CD4-positive, alpha-beta T cell (primary cell): ENCODE results near the gene ST6GALNAC2. TPM values are rescaled to one million over a fixed set of nuclear protein-coding genes. Genes with fewer than 3 reads are reported as not detected.
A peak's percentile ranks its signal among the peaks of the same experiment; 100 is the strongest.

Experiments
- ATAC-seq: fragments of 200-7000 bp; cut with Tn5 transposase; one replicate; pipeline ENCODE4 v1.10.0; 2022; ENCODE audit warnings: mild to moderate bottlenecking; ENCODE audit not compliant: poor library complexity
- CTCF ChIA-PET: fragments of 350-600 bp; sonication (Branson Sonifier 250); formaldehyde crosslinking; loops from one replicate; lab custom pipeline; 2021; ENCODE audit warnings: antibody characterized with exemption, inconsistent platforms; lab: Charles Lee
- POLR2A ChIA-PET: fragments of 350-600 bp; sonication (Branson Sonifier 250); formaldehyde crosslinking; loops from one replicate; lab custom pipeline; 2021; ENCODE audit warnings: antibody characterized with exemption, inconsistent platforms; lab: Charles Lee
- DNase-seq, 14 experiments: peaks; one replicate each; pipeline ENCODE4 v3.0.0-alpha.2; 2013 to 2020; ENCODE audit warnings: mixed read lengths in 2 of 14
- H3K27ac ChIP-seq, 2 donors: one replicate each; pipeline versions ENCODE4 v1.5.1 to v1.7.0; 2013; ENCODE audit warnings: low read length in 2 of 2, low read depth in 1 of 2, mild to moderate bottlenecking in 1 of 2
- H3K27me3 ChIP-seq, 2 experiments: 1 replicate in 1 of 2; 2 replicates in 1 of 2; pipeline versions ENCODE4 v1.6.1 to v1.7.0; 2013; ENCODE audit warnings: low read length in 2 of 2, control low read depth in 1 of 2, mild to moderate bottlenecking in 1 of 2, moderate library complexity in 1 of 2; ENCODE audit not compliant: insufficient read depth in 2 of 2, control insufficient read depth in 1 of 2
- H3K36me3 ChIP-seq: one replicate; pipeline ENCODE4 v1.6.1; 2013; ENCODE audit warnings: low read length, control low read depth; ENCODE audit not compliant: insufficient read depth
- H3K4me1 ChIP-seq: one replicate; pipeline ENCODE4 v1.6.1; 2013; ENCODE audit warnings: low read length, control low read depth; ENCODE audit not compliant: insufficient read depth
- H3K4me3 ChIP-seq: one replicate; pipeline ENCODE4 v1.5.1; 2013; ENCODE audit warnings: mild to moderate bottlenecking, low read length, moderate library complexity
- H3K9me3 ChIP-seq, 2 experiments: 1 replicate in 1 of 2; 2 replicates in 1 of 2; pipeline versions ENCODE4 v1.6.1 to v1.7.0; 2013; ENCODE audit warnings: low read length in 2 of 2, mild to moderate bottlenecking in 2 of 2, control low read depth in 1 of 2, moderate library complexity in 1 of 2; ENCODE audit not compliant: control insufficient read depth in 1 of 2, insufficient read depth in 1 of 2
- H3K27ac Mint-ChIP-seq: one replicate; pipeline ENCODE4 v1.8.0; 2020; ENCODE audit warnings: mixed read lengths
- H3K27me3 Mint-ChIP-seq: one replicate; pipeline ENCODE4 v1.8.0; 2021; ENCODE audit warnings: mixed read lengths
- H3K36me3 Mint-ChIP-seq: one replicate; pipeline ENCODE4 v1.8.0; 2021; ENCODE audit warnings: low read depth, mixed read lengths
- H3K4me1 Mint-ChIP-seq: one replicate; pipeline ENCODE4 v1.8.0; 2021; ENCODE audit warnings: low read depth, mixed read lengths
- H3K4me3 Mint-ChIP-seq: one replicate; pipeline ENCODE4 v1.8.0; 2020; ENCODE audit warnings: mild to moderate bottlenecking, mixed read lengths
- H3K9me3 Mint-ChIP-seq: one replicate; pipeline ENCODE4 v1.8.0; 2020; ENCODE audit warnings: mixed read lengths
- intact Hi-C, 2 experiments: fragments of 100-400 bp; cut with DNase I in 1 of 2; cut with micrococcal nuclease in 1 of 2; formaldehyde crosslinking; loops; one replicate each; pipeline versions ENCODE4 v1.15.1 to v1.9.0; 2023 to 2025; cut with DNase I, micrococcal nuclease
- total RNA-seq, 174 experiments: library from RNA in 2 of 174; stranded (reverse) in 2 of 174; gene quantifications; one replicate each; pipeline ENCODE4 v1.2.3 and lab custom pipeline; 2021 to 2026
- TF ChIP-seq, protein P1 (sequence below): fragments of 200-600 bp; IDR thresholded peaks from one replicate; pipeline ENCODE4 v1.8.0; 2022; ENCODE audit warnings: antibody characterized with exemption, mild to moderate bottlenecking

Gene ST6GALNAC2
- total RNA-seq, 2 experiments from 2014 or later, result 0.49 to 1.2 TPM

DNA sequence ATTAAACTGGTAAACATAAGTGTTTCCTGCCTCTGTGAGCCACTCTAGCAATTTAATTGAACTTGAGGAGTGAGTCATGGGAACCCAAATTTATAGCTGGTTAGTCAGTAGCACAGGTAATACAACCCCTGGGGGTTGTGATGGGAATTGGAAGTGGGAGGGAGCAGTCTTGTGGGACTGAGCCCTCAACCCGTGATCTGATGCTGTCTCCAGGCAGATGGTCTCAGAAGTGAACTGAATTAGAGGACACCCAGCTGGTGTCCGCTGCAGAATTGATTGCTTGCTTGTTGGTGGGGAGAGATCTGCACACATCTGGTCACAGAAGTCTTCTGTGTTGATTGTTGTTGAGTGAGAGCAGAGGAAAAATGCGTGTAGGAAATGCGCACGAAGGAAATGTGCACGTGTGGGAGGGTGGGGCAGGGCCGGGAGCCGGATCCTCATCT lies 7.7 kb upstream of the ST6GALNAC2 start:
- H3K27me3 Mint-ChIP-seq, result peaks cover 46% of the 10 kb centered on the region
- ATAC-seq (no peak), DNase-seq (no peak)
- TF ChIP-seq, protein P1, sequence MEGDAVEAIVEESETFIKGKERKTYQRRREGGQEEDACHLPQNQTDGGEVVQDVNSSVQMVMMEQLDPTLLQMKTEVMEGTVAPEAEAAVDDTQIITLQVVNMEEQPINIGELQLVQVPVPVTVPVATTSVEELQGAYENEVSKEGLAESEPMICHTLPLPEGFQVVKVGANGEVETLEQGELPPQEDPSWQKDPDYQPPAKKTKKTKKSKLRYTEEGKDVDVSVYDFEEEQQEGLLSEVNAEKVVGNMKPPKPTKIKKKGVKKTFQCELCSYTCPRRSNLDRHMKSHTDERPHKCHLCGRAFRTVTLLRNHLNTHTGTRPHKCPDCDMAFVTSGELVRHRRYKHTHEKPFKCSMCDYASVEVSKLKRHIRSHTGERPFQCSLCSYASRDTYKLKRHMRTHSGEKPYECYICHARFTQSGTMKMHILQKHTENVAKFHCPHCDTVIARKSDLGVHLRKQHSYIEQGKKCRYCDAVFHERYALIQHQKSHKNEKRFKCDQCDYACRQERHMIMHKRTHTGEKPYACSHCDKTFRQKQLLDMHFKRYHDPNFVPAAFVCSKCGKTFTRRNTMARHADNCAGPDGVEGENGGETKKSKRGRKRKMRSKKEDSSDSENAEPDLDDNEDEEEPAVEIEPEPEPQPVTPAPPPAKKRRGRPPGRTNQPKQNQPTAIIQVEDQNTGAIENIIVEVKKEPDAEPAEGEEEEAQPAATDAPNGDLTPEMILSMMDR, result no peak
- H3K36me3 Mint-ChIP-seq, result no peaks in the 10 kb centered on the region
- H3K9me3 ChIP-seq, result no peaks in the 10 kb centered on the region
- no peak overlapping the region for H3K4me3 ChIP-seq
- intact Hi-C loops, result no loop called here
- no peaks in the 10 kb centered on the region for H3K9me3 Mint-ChIP-seq
- H3K4me1 Mint-ChIP-seq, result no peaks in the 10 kb centered on the region
- H3K4me3 Mint-ChIP-seq, result no peak overlapping the region
- POLR2A ChIA-PET, result no interaction called here
- no peak overlapping the region for H3K27ac ChIP-seq
- H3K4me1 ChIP-seq, result no peaks in the 10 kb centered on the region
- H3K27ac Mint-ChIP-seq, result no peak overlapping the region
- peaks cover 5 to 9% of the 10 kb centered on the region in 2 experiments for H3K27me3 ChIP-seq
- H3K36me3 ChIP-seq, result no peaks in the 10 kb centered on the region
- CTCF ChIA-PET, result no interaction called here

DNA sequence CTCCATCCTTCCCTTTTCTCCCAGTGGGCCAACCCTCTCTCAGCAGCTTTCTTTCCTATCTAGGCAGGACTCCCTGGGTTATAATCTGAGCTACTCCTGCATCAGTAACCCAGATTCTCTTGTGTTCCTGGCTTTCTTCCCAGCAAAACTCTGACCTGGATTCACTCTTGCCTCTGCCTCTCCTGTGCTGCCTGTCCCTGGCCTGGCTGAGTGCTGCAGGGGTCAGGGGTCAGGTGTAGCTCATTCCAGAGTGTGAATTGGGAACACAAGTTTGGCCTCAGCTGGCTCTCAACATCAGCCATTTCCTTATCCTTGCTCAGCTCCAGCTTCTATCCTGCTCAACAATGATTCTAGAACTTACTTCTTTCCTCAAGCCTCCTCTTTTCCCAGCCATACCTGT lies 2.5 kb upstream of the ST6GALNAC2 start:
- no peak for ATAC-seq

DNA sequence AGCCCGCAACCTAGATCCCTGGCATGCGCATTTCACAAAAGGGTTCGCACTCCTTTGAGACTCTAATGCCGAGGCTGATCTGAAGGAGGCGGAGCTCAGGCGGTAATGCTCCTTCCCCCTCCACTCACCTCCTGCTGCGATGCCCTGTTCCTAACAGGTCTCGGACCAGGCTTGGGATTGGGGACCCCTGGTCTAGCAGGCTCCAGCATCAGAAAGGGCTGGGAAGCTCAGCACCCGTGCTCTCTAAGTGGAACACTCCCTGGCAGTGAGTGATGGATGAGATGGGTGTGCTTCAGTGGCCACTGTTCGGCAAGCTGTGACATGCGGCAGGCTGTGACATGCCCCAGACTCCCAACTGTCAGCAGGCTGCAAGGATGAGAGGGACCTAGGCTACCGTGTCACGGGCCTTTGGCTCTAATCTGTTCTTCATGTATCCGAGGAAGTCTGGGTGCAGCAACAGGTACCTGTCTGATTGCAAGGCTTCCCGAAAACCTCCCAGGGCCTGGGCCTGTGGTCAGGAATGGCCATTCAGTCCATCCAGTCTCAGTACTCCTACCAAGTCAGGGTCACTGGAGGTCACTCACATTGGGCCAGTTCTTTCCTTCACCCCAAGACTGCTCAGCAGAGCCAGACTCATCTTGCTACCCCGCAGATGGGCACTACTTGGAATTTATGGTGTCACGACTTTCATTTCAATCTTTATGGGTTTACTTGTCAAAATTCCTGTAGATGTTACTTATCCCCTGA lies 1.3 kb upstream of the ST6GALNAC2 start:
- Histone ChIP-seq H3K27me3 (peaks cover 31 to 49% of the 10 kb centered on the region in 2 experiments), H3K36me3 (no peaks in the 10 kb centered on the region), H3K4me1 (peaks cover 26% of the 10 kb centered on the region), H3K9me3 (peaks cover 0 to 10% of the 10 kb centered on the region in 2 experiments), H3K27ac (no peak overlapping the region), H3K4me3 (no peak overlapping the region)
- no peaks in the 10 kb centered on the region for H3K36me3 Mint-ChIP-seq
- ChIA-PET CTCF (interaction anchor here (0.5 to 2.7 kb wide), 4 partner anchors 29 to 83 kb away, joined by 3 to 17 read pairs (median 12); no protein-coding TSS in a partner anchor), POLR2A (interaction anchor here (0.8 to 1.5 kb wide), 3 partner anchors 27 to 30 kb away, joined by 4 to 5 read pairs (median 4); no protein-coding TSS in a partner anchor)
- H3K4me1 Mint-ChIP-seq, result peaks cover 9% of the 10 kb centered on the region
- no peak for ATAC-seq
- DNase-seq, result peak in 1 of 14 experiments; percentile 26
- H3K4me3 Mint-ChIP-seq, result peak overlapping the region; percentile 56
- intact Hi-C loops, result loop anchor here in 1 of 2 experiments (2.0 kb wide), 1 partner anchor 64 kb away; no protein-coding TSS in a partner anchor
- H3K9me3 Mint-ChIP-seq, result no peaks in the 10 kb centered on the region
- H3K27me3 Mint-ChIP-seq, result peaks cover 61% of the 10 kb centered on the region
- no peak overlapping the region for H3K27ac Mint-ChIP-seq
- TF ChIP-seq, protein P1, result no peak

More for the DNA sequence above, 2.5 kb upstream of the ST6GALNAC2 start:
- H3K27me3 ChIP-seq, result peaks cover 31 to 49% of the 10 kb centered on the region in 2 experiments
- no peaks in the 10 kb centered on the region for H3K36me3 ChIP-seq
- H3K27me3 Mint-ChIP-seq, result peaks cover 59% of the 10 kb centered on the region
- peaks cover 9% of the 10 kb centered on the region for H3K4me1 Mint-ChIP-seq
- no peak overlapping the region for H3K27ac ChIP-seq
- peaks cover 0 to 10% of the 10 kb centered on the region in 2 experiments for H3K9me3 ChIP-seq
- DNase-seq, result no peak
- H3K4me1 ChIP-seq, result peaks cover 26% of the 10 kb centered on the region
- POLR2A ChIA-PET, result no interaction called here
- no peak overlapping the region for H3K27ac Mint-ChIP-seq
- TF ChIP-seq, protein P1, result no peak
- no peaks in the 10 kb centered on the region for H3K36me3 Mint-ChIP-seq
- H3K4me3 ChIP-seq, result no peak overlapping the region
- peak overlapping the region; percentile 3 for H3K4me3 Mint-ChIP-seq
- intact Hi-C loops, result no loop called here
- no peaks in the 10 kb centered on the region for H3K9me3 Mint-ChIP-seq
- CTCF ChIA-PET, result interaction anchor here (1.1 kb wide), 1 partner anchor 93 kb away, joined by 5 read pairs; no protein-coding TSS in a partner anchor
